Inferior parietal cortex (tissue), 1 donor: ENCODE measurements around the gene SH3PXD2B.

ENCODE experiments used
- DNase-seq: peaks from one replicate; pipeline ENCODE4 v3.0.0-alpha.2; 2016; ENCODE audit errors: extremely low spot score

The SH3PXD2B gene

GRCh38 chr5:172454358-172455086 lies at the start of gene SH3PXD2B:
Gene SH3PXD2B (minus strand): TSS chr5:172454525. CDS start chr5:172454352, 173 bp downstream.
- no peak for DNase-seq

GRCh38 chr5:172502969-172503368 lies 48.6 kb upstream of the SH3PXD2B start:
- DNase-seq = no peak

GRCh38 chr5:172502410-172502809 lies 48.1 kb upstream of the SH3PXD2B start:
- no peak for DNase-seq

GRCh38 chr5:172501708-172502320 lies 47.5 kb upstream of the SH3PXD2B start:
- DNase-seq = no peak

- DNase-seq = no peak
Observed at GRCh38 chr5:172499287-172499686, 45.0 kb upstream of the SH3PXD2B start.

- no peak for DNase-seq
Observed at GRCh38 chr5:172498431-172499129, 44.3 kb upstream of the SH3PXD2B start.

- no peak for DNase-seq
Observed at GRCh38 chr5:172497591-172498255, 43.4 kb upstream of the SH3PXD2B start.

- DNase-seq = no peak
Observed at GRCh38 chr5:172496671-172497371, 42.5 kb upstream of the SH3PXD2B start.

GRCh38 chr5:172494630-172495505 lies 40.5 kb upstream of the SH3PXD2B start:
- no peak for DNase-seq

GRCh38 chr5:172493906-172494305 lies 39.6 kb upstream of the SH3PXD2B start:
- DNase-seq = no peak

- no peak for DNase-seq
Observed at GRCh38 chr5:172493461-172493860, 39.1 kb upstream of the SH3PXD2B start.

- no peak for DNase-seq
Observed at GRCh38 chr5:172493002-172493401, 38.7 kb upstream of the SH3PXD2B start.

GRCh38 chr5:172492097-172492840 lies 37.9 kb upstream of the SH3PXD2B start:
- no peak for DNase-seq

- no peak for DNase-seq
Observed at GRCh38 chr5:172491481-172491880, 37.2 kb upstream of the SH3PXD2B start.

GRCh38 chr5:172490514-172491461 lies 36.5 kb upstream of the SH3PXD2B start:
- DNase-seq = no peak

GRCh38 chr5:172488221-172488620 lies 33.9 kb upstream of the SH3PXD2B start:
- DNase-seq = no peak

- DNase-seq = no peak
Observed at GRCh38 chr5:172487671-172488070, 33.3 kb upstream of the SH3PXD2B start.

- no peak for DNase-seq
Observed at GRCh38 chr5:172486912-172487311, 32.6 kb upstream of the SH3PXD2B start.

- no peak for DNase-seq
Observed at GRCh38 chr5:172486451-172486850, 32.1 kb upstream of the SH3PXD2B start.
